GM19239 (cell line): ENCODE measurements around the gene CDC45.
"Not testable (repeated sequence)": the region's sequence is repeated elsewhere in the genome, so short reads cannot be mapped to it uniquely, and the experiment has no call there.

Source experiments
- DNase-seq: peaks from one replicate; pipeline ENCODE4 v3.0.0; 2011; ENCODE audit warnings: low spot score; ENCODE audit not compliant: insufficient read length
- FAIRE-seq: peaks from 2 replicates; lab custom pipeline; 2011; peaks lifted over from hg19 to GRCh38; lab: Jason Lieb, UNC

The CDC45 gene

DNA sequence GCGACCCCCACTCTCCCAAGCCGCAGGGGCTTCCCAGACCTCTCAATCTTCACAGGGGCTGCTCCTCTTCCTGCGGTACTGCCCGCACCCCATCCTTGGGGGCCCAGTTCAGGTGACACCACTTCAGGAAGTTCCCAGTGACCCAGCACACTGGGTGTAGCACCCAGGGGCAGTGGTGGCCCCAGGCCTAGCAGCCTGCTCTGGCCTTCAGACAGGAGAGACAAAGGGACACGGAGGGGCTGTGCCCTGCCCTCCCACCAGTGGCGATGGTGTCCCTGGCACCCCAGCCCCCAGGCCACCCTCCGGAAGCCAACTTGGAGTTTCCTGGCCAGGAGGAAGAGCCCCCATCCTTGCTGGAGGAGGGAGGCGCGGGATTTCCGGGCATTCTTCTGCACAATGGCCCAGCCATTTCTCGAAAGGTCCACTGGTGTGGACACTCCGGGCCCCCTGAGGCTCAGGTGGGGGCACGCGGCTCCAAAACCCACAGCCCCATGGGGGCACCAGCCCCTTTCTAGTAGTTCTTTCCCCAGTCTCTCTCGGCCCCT is 45.5 kb downstream of the CDC45 start:
- FAIRE-seq = no peak
- no peak for DNase-seq

DNA sequence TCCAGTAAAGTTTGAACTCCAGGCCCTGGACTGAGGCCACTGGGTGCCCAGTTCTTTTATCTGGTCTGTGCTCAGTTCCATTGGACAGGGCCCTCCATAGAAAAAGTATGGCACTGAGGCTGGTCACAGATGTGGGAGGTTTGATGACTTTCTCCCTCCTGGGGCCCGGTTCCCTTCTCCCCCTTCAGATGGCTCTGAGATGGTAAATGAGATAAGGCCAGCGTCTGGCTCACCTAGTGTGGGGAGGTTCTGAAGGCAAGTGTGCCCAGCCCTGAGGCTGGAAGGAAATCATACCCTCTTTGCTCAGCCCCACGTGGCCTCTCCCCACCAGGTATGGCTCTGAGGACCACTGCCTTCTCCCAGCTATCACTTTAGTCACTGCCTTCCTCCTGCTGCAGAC is 45.9 kb downstream of the CDC45 start:
- no peak for FAIRE-seq
- no peak for DNase-seq

DNA sequence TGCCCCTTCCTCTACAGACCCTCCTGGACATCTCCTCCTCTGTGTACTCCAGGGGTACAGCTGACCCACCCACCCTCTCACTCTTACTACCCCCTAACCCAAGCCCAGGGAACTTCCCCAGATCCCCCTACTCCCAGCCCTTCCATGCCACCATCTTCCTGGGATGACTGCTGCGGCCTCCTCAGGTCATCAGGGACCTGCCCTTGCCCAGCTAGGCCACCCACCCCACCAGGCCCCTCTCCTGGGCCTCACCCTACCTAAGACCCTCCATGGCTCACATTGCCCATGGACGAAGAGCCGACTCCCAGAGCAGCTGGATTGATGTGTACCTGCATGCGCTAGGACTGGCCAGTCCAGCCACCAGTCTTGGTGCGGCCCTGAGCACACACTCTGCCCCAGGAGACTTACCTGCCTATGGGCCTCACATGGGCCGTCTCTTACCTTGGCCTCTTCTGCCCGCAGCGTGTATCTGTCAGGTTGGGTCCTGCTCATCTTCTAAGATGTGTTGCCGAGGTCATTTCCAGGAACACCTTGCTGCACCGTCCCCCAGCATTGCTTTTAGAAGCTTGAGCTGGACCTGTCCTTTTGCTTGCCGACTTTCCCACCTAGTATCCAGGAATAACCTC is 46.5 kb downstream of the CDC45 start:
- FAIRE-seq (no peak), DNase-seq (no peak)

DNA sequence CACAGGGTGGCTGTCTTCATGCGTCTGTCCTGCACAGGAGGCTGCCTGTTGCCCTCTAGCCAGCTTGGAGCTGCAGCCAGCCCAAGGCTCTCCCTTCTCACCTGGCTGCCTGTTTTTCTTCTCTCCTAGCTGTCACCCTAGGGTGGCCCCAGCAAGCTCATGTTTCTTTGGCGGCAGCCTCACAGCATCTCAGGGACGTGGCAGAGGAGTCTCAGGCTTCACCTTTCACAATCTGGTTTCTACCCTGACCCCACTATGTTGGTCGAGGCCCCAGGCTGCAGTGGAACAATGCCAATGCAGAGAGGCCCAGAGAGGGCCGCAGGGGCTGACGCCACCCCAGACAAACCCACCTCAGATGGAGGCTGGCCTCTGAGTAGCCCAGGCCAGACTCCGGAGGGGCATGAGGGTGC is 47.0 kb downstream of the CDC45 start:
- no peak for FAIRE-seq
- DNase-seq = no peak

DNA sequence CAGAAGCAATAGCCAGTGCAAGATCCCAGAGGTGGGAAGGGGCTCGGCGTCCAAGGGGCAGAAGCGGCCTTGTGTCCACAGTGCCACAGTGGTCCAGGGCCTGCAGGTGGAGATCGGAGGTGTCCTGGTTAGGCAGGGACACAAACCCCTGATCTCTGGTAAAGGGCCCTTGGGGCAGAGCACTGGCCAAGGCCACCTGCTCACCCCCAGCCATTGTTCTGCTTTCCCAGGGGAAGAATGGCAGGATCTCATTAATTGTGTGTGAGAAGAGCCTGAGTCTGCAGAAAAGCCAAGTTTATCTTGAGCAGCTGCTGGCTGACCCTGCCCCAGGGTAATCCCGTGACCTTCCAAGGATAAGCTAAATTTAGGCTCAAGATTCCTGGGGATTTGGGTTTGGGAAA is 47.6 kb downstream of the CDC45 start:
- DNase-seq = no peak
- FAIRE-seq = no peak

DNA sequence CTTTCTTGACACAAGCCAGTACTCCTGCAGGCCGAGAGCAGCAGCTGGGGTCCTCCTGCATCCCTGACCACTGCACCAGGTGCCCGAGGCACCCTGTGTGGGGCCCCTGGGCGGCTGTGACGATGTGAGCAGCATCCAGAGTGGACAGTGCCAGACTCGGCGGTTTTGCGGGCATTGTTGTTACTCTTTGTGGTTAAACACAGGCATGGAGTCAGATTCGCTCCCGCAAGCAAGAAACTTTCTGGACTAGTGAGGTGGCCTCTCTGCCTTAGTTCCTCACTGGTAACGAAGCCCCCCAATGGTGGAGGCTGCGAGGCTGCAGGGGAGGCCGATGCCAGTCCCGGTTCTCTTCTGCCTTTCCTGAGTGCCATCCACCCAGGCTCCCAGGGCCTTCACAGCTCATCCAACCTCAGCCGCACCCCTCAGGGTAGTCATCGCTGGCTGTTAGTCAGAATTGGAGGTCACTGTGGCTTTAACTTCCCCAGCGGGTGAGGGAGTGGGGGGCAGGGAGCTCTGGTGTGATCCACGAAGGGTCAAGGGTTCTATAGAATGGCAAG is 48.2 kb downstream of the CDC45 start:
- DNase-seq (no peak), FAIRE-seq (no peak)

DNA sequence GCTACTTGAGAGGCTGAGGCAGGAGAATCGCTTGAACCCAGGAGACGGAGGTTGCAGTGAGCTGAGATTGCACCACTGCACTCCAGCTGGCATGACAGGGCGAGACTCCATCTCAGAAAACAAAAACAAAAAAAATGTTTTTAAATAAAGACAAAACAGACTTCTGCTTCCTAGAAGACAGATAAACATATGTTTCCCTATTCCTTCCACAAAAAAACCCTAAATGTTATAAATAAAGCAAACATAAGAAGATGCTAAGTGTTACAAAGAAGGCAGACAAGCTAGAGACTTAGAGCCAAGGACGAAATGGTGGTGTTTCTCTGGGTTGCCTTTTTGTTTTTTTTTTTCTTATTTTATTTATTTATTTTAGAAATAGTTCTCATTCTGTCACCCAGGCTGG is 50.1 kb downstream of the CDC45 start:
- DNase-seq (no peak), FAIRE-seq (no peak)

DNA sequence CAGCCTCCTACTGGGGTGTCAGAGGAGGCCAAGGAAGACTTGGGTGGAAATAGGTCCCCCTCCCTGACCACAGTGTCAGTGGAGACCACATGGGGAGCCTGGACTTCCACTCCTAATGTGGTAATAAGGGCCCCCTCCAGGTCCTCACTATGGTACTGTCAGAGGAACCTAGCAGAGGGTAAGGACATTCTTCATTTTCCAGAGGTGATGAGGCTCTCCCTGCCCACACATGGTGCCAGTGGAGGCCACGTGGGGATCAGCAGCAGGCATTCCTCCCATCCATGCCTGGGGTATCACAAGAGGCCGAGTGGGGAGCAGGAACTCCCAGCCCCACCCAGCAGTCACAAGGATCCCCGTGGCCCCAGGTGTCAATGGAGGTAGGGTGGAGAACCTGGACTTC is 51.0 kb downstream of the CDC45 start:
- FAIRE-seq = no peak

DNA sequence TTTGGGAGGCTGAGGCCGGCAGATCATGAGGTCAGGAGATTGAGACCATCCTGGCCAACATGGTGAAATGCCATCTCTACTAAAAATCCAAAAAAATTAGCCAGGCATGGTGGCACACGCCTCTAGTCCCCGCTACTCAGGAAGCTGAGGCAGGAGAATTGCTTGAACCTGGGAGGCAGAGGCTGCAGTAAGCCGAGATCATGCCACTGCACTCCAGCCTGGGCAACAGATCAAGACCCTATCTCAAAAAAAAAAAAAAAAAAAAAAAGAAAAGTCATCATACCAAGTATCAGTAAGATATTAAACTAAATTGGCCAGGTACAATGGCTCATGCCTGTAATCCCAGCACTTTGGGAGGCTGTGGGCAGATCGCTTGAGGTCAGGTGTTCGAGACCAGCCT is 51.6 kb downstream of the CDC45 start:
- not testable (repeated sequence) for DNase-seq, FAIRE-seq

More for the DNA sequence above, 51.0 kb downstream of the CDC45 start:
- DNase-seq = no peak

DNA sequence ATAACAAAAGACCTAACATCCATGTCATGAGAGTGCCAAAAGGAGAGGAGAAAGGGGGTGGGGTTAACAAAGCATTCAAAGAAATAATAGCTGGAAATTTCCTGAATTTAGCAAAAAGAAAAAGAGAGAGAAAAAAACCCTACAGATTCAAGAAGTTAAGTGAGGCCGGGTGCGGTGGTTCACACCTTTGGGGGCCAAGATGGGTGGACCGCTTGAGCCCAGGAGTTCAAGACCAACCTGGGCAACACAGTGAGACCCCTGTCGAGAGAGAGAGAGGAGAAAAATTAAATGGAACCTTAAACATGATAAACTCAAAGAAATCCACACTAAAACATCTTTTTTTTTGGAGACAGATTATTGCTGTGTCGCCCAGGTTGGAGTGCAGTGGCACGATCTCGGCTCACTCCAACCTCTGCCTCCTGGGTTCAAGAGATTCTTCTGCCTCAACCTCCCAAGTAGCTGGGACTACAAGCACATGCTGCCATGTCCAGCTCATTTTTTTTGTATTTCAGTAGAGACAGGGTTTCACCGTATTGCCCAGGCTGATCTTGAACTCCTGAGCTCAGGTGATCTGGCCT is 53.4 kb downstream of the CDC45 start:
- no peak for FAIRE-seq
- DNase-seq = no peak

DNA sequence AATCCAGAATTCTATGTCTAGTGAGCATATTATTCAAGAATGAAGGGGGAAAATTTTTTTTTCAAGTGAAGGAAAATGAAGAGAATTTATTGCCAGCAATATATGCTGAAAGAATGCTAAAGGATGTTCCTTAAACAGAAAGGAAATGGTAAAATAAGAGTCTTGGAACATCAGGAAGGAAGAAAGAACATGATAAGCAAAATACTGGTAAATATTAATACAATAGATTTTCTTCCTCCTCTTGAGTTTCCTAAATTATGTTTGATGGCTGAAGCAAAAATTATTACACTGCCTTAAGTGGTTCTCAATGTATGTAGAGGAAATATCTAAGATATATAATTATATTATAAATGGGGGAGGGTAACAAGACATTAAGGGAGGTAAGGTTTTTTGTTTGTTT is 54.1 kb downstream of the CDC45 start:
- no peak for DNase-seq
- FAIRE-seq = no peak

DNA sequence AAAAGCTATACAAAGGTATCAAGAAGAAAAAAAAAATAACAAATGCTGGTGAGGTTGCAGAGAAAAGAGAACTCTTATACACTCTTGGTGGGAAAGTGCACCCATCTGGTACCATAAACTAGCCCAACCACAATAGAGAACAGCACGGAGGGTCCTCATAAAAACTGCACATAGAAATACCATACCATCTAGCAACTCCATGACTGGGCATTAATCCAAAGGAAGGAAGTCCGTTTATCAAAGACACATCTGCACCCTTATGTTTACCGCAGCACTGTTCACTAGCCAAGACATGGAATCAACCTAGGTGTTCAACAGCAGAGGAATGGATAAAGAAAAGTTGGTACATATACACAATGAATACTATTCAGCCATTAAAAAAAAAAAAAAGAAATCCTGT is 55.3 kb downstream of the CDC45 start:
- DNase-seq = no peak
- FAIRE-seq = no peak

DNA sequence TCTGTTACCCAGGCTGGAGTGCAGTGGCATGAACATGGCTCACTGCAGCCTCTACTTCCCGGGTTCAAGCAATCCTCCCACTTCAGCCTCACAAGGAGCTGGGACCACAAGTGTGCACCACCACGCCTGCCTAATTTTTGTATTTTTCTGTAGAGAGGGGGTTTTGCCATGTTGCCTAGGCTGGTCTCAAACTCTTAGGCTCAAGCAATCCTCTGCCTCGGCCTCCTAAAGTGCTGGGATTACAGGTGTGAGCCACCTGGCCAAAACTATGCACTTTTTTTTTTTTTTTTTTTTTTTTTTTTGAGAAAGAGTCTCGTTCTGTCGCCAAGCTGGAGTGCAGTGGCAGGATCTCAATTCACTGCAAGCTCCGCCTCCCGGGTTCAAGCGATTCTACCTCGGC is 56.8 kb downstream of the CDC45 start:
- no peak for DNase-seq
- FAIRE-seq = no peak

DNA sequence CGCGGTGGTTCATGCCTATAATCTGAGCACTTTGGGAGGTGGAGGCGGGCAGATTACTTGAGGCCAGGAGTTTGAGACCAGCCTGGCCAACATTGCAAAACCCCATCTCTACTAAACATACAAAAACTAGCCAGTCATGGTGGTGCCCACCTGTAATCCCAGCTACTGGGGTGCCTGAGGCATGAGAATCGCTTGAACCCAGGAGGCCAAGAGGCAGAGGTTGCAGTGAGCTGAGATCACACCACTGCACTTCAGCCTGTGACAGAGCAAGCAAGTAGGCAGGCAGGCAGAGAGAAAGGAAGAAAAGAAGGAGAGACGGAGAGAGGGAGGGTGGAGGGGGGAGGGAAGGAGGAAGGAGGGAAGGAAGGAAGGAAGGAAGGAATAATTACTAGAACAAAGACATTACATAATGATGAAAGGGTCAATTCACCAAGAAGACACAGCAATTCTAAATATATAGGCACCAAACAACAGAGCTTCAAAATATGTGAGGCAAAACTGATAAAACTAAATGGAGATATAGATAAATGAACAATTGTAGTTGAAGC is 58.3 kb downstream of the CDC45 start:
- DNase-seq = no peak
- no peak for FAIRE-seq

DNA sequence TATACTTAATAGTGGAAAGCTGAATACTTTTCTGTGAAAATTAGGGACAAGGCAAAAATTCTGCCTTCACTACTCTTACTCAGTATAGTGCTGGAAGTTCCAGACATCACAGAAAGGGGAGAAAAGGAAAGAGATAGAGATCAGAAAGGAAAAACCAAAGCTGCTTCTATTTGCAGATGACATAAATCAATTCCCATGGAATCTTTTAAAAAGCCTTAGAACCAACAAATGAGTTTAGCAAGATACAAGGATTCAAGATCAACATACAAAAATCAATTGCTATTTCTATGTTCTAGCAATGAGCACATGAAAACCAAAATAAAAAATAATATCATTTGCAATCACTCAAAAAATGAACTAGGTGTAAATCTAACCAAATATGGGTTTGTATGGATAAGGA is 60.7 kb downstream of the CDC45 start:
- DNase-seq (no peak), FAIRE-seq (no peak)

DNA sequence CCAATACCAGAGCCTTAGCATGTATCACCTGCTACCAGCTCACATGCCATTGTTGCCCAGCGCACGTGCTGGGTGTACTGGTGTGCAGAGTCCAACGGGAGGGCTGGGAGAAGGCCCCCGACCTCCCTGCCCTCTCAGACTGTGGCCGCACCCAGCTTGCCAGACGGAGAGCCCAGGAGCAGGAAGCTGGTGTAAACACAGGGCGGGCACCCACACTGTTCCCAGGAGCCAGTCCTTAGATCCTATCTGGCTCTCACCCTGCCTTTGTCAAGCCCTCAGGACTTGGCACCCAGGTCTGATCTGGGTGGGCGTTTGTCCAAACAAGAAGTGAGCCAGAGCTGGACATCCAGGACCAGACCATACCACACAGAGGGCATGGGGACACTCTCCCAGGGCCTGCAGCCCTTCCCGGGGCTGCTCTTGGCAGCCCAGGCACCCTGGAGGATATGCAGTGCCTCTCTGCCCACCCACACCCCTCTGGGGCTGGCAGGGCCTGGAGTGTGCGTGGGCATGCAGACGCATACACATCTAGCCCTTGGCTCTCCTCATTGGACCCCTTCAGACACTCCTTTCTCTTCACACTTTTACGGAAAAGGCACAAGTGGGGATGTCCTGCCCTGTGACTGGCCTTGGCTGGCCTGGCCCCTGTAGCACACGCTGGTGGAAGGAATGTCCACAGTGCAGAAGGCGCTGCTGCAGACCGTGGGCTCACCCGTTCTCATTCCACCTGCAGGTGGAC is 64.4 kb downstream of the CDC45 start:
- DNase-seq (no peak), FAIRE-seq (no peak)

DNA sequence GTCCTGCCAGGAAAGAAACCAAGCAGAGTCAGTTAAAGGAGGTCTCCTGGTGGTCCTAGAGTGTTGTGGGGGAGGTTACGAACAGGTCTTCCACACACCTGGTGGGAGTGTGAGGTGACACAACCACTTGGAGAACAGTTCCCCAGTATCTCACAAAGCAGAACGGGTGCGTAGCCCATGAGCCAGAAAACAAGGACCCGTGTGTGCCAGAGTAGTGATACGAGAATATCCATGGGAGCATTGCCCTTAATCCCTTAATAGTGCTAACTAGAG is 66.2 kb downstream of the CDC45 start:
- no peak for DNase-seq
- no peak for FAIRE-seq

DNA sequence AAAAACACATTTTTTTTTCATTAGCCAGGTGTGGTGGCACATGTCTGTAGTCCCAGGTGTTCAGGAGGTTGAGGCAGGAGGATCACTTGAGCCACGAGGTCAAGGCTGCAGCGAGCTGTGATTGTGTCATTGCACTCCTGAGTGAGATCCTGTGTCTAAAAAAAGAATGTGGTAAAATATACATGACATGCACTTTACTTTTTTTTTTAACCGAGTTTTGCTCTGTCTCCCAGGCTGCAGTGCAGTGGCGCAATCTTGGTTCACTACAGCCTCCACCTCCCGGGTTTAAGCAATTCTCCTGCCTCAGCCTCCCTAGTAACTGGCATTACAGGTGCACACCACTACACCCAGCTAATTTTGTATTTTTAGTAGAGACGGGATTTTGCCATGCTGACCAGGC is 67.0 kb downstream of the CDC45 start:
- FAIRE-seq (no peak), DNase-seq (no peak)

DNA sequence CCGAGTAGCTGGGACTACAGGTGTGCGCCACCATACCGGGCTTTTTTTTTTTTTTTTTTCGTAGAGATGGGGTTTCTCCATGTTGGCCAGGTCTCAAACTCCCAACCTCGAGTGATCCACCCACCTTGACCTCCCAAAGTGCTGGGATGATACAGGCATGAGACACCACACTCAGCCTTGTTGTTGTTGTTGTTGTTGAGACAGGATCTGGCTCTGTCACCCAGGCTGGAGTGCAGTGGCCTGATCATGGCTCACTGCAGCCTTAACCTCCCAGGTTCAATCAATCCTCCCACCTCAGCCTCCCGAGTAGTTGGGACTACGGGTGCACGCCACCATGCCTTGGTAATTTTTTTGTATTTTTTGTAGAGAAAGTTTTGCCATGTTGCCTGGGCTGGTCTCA is 67.9 kb downstream of the CDC45 start:
- FAIRE-seq = no peak

DNA sequence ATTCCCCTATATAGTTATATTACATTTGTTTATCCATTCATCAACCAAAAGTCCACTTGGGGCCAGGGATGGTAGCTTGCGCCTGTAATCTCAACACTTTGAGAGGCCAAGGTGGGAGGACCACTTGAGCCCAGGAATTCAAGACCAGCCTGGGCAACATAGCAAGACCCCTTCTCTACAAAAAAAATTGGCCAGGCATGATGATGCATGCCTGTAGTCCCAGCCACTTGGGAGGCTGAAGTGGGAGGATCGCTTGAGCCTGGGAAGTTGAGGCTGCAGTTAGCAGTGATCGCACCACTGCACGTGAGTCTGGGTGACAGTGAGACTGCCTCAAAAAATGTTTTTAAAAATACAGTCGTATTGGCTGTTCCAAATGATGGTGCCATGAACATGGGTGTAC is 68.7 kb downstream of the CDC45 start:
- DNase-seq, FAIRE-seq: not testable (repeated sequence)

More for the DNA sequence above, 67.9 kb downstream of the CDC45 start:
- DNase-seq = no peak

DNA sequence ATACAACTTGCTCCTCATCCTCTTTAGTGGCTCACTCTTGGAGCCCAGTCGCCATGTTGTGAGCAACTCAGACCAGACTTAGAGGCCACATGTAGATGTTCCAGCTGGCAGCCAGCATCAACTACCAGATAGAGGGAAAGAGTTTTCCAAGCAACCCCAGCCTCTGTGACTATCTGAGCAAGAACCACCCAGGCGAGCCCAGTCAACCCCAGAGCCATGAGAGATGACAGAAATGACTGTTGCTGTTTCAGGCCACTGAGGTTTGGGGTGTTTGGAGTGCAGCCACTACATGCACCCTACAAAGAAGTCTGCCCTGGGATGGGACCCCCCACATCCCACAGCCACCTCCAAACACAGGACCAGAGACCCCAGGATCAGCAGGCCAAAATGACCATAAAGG is 69.2 kb downstream of the CDC45 start:
- no peak for DNase-seq
- no peak for FAIRE-seq
